ENCODE results near the gene CCND1.

CCND1 gene

GRCh38 chr11:69637198-69637940 is 3.6 kb upstream of the CCND1 start:
- Histone ChIP-seq H3K4me1 (ENCODE audit: control insufficient read depth, insufficient read depth, low read length) (peaks cover 4% of the 10 kb centered on the region), H3K9ac (ENCODE audit: low read depth, low read length) (peak overlapping the region; percentile 54), H3K9me3 (ENCODE audit: control insufficient read depth, insufficient read depth, low read length) (no peaks in the 10 kb centered on the region), H3K36me3 (ENCODE audit: control insufficient read depth, insufficient read depth, low read length) (no peaks in the 10 kb centered on the region), H3K27me3 (ENCODE audit: control insufficient read depth, insufficient read depth, low read length) (peaks cover 30% of the 10 kb centered on the region), H3K4me3 (ENCODE audit: low read depth, low read length) (peak overlapping the region; percentile 54)

GRCh38 chr11:69637941-69638871 is 2.8 kb upstream of the CCND1 start:
- Histone ChIP-seq H3K4me1 (ENCODE audit: control insufficient read depth, insufficient read depth, low read length) (peaks cover 4% of the 10 kb centered on the region), H3K27me3 (ENCODE audit: control insufficient read depth, insufficient read depth, low read length) (peaks cover 30% of the 10 kb centered on the region), H3K9ac (ENCODE audit: low read depth, low read length) (no peak overlapping the region), H3K36me3 (ENCODE audit: control insufficient read depth, insufficient read depth, low read length) (no peaks in the 10 kb centered on the region), H3K9me3 (ENCODE audit: control insufficient read depth, insufficient read depth, low read length) (no peaks in the 10 kb centered on the region), H3K4me3 (ENCODE audit: low read depth, low read length) (peak overlapping the region; percentile 54)

GRCh38 chr11:69638941-69639681 is 1.8 kb upstream of the CCND1 start:
- Histone ChIP-seq H3K9me3 (ENCODE audit: control insufficient read depth, insufficient read depth, low read length) (no peaks in the 10 kb centered on the region), H3K27me3 (ENCODE audit: control insufficient read depth, insufficient read depth, low read length) (peaks cover 28% of the 10 kb centered on the region), H3K36me3 (ENCODE audit: control insufficient read depth, insufficient read depth, low read length) (peaks cover 6% of the 10 kb centered on the region), H3K4me1 (ENCODE audit: control insufficient read depth, insufficient read depth, low read length) (peaks cover 4% of the 10 kb centered on the region), H3K9ac (ENCODE audit: low read depth, low read length) (no peak overlapping the region), H3K4me3 (ENCODE audit: low read depth, low read length) (peak overlapping the region; percentile 65)

- Histone ChIP-seq H3K9ac (ENCODE audit: low read depth, low read length) (peak overlapping the region; percentile 9), H3K4me3 (ENCODE audit: low read depth, low read length) (peak overlapping the region; percentile 65), H3K9me3 (ENCODE audit: control insufficient read depth, insufficient read depth, low read length) (no peaks in the 10 kb centered on the region), H3K4me1 (ENCODE audit: control insufficient read depth, insufficient read depth, low read length) (peaks cover 4% of the 10 kb centered on the region), H3K27me3 (ENCODE audit: control insufficient read depth, insufficient read depth, low read length) (peaks cover 28% of the 10 kb centered on the region), H3K36me3 (ENCODE audit: control insufficient read depth, insufficient read depth, low read length) (peaks cover 13% of the 10 kb centered on the region)
These were observed 1.1 kb upstream of the CCND1 start for GRCh38 chr11:69639831-69640230.

- H3K4me3 ChIP-seq (ENCODE audit: low read depth, low read length): peak overlapping the region; percentile 65
- H3K36me3 ChIP-seq (ENCODE audit: control insufficient read depth, insufficient read depth, low read length): peaks cover 15% of the 10 kb centered on the region
- H3K9ac ChIP-seq (ENCODE audit: low read depth, low read length): peak overlapping the region; percentile 9
- peaks cover 25% of the 10 kb centered on the region for H3K27me3 ChIP-seq (ENCODE audit: control insufficient read depth, insufficient read depth, low read length)
- H3K9me3 ChIP-seq (ENCODE audit: control insufficient read depth, insufficient read depth, low read length): no peaks in the 10 kb centered on the region
- H3K4me1 ChIP-seq (ENCODE audit: control insufficient read depth, insufficient read depth, low read length): peaks cover 4% of the 10 kb centered on the region
These were observed 529 bp upstream of the CCND1 start for GRCh38 chr11:69640260-69640994.

- Histone ChIP-seq H3K4me1 (ENCODE audit: control insufficient read depth, insufficient read depth, low read length) (no peaks in the 10 kb centered on the region), H3K9me3 (ENCODE audit: control insufficient read depth, insufficient read depth, low read length) (no peaks in the 10 kb centered on the region), H3K36me3 (ENCODE audit: control insufficient read depth, insufficient read depth, low read length) (peaks cover 18% of the 10 kb centered on the region), H3K27me3 (ENCODE audit: control insufficient read depth, insufficient read depth, low read length) (peaks cover 12% of the 10 kb centered on the region), H3K4me3 (ENCODE audit: low read depth, low read length) (peak overlapping the region; percentile 83), H3K9ac (ENCODE audit: low read depth, low read length) (peak overlapping the region; percentile 70)
These were observed 959 bp downstream of the CCND1 start for GRCh38 chr11:69641681-69642548.

GRCh38 chr11:69642549-69642912 is 1.6 kb downstream of the CCND1 start:
- H3K9me3 ChIP-seq (ENCODE audit: control insufficient read depth, insufficient read depth, low read length): no peaks in the 10 kb centered on the region
- H3K27me3 ChIP-seq (ENCODE audit: control insufficient read depth, insufficient read depth, low read length): peaks cover 6% of the 10 kb centered on the region
- peak overlapping the region; percentile 70 for H3K9ac ChIP-seq (ENCODE audit: low read depth, low read length)
- no peaks in the 10 kb centered on the region for H3K4me1 ChIP-seq (ENCODE audit: control insufficient read depth, insufficient read depth, low read length)
- peak overlapping the region; percentile 83 for H3K4me3 ChIP-seq (ENCODE audit: low read depth, low read length)
- H3K36me3 ChIP-seq (ENCODE audit: control insufficient read depth, insufficient read depth, low read length): peaks cover 18% of the 10 kb centered on the region

- peaks cover 6% of the 10 kb centered on the region for H3K27me3 ChIP-seq (ENCODE audit: control insufficient read depth, insufficient read depth, low read length)
- H3K9ac ChIP-seq (ENCODE audit: low read depth, low read length): no peak overlapping the region
- H3K4me3 ChIP-seq (ENCODE audit: low read depth, low read length): peak overlapping the region; percentile 52
- no peaks in the 10 kb centered on the region for H3K4me1 ChIP-seq (ENCODE audit: control insufficient read depth, insufficient read depth, low read length)
- H3K36me3 ChIP-seq (ENCODE audit: control insufficient read depth, insufficient read depth, low read length): peaks cover 21% of the 10 kb centered on the region
- no peaks in the 10 kb centered on the region for H3K9me3 ChIP-seq (ENCODE audit: control insufficient read depth, insufficient read depth, low read length)
These were observed 2.1 kb downstream of the CCND1 start for GRCh38 chr11:69642913-69643632.

GRCh38 chr11:69643646-69644045 is 2.7 kb downstream of the CCND1 start:
- H3K9ac ChIP-seq (ENCODE audit: low read depth, low read length): peak overlapping the region; percentile 47
- H3K36me3 ChIP-seq (ENCODE audit: control insufficient read depth, insufficient read depth, low read length): peaks cover 26% of the 10 kb centered on the region
- H3K27me3 ChIP-seq (ENCODE audit: control insufficient read depth, insufficient read depth, low read length): peaks cover 6% of the 10 kb centered on the region
- no peak overlapping the region for H3K4me3 ChIP-seq (ENCODE audit: low read depth, low read length)
- H3K9me3 ChIP-seq (ENCODE audit: control insufficient read depth, insufficient read depth, low read length): no peaks in the 10 kb centered on the region
- no peaks in the 10 kb centered on the region for H3K4me1 ChIP-seq (ENCODE audit: control insufficient read depth, insufficient read depth, low read length)

Measured in iPS-15b (cell line).